Kidney capillary endothelial cell (primary cell): Measurements from ENCODE around the gene PHLPP1.

ENCODE experiments used
- DNase-seq: peaks from one replicate; pipeline ENCODE4 v3.0.0-alpha.2; 2018; ENCODE audit warnings: low spot score

Gene PHLPP1

GRCh38 chr18:62850619-62851306, 135.4 kb downstream of the PHLPP1 start:
- no peak for DNase-seq

- DNase-seq = no peak
Observed at GRCh38 chr18:62852851-62853250, 137.5 kb downstream of the PHLPP1 start.

GRCh38 chr18:62856294-62856693, 141.0 kb downstream of the PHLPP1 start:
- DNase-seq = no peak

- no peak for DNase-seq
Observed at GRCh38 chr18:62857263-62857976, 142.1 kb downstream of the PHLPP1 start.

- no peak for DNase-seq
Observed at GRCh38 chr18:62860062-62860461, 144.7 kb downstream of the PHLPP1 start.

GRCh38 chr18:62862466-62862865, 147.1 kb downstream of the PHLPP1 start:
- DNase-seq = no peak

- peak; percentile 76 for DNase-seq
Observed at GRCh38 chr18:62863579-62864001, 148.2 kb downstream of the PHLPP1 start.

GRCh38 chr18:62865498-62865897, 150.2 kb downstream of the PHLPP1 start:
- DNase-seq = no peak

GRCh38 chr18:62867534-62867933, 152.2 kb downstream of the PHLPP1 start:
- no peak for DNase-seq

- no peak for DNase-seq
Observed at GRCh38 chr18:62868645-62869044, 153.3 kb downstream of the PHLPP1 start.

- no peak for DNase-seq
Observed at GRCh38 chr18:62870643-62871042, 155.3 kb downstream of the PHLPP1 start.

GRCh38 chr18:62875323-62875722, 160.0 kb downstream of the PHLPP1 start:
- DNase-seq = no peak

- no peak for DNase-seq
Observed at GRCh38 chr18:62876111-62876510, 160.8 kb downstream of the PHLPP1 start.

GRCh38 chr18:62876828-62877227, 161.5 kb downstream of the PHLPP1 start:
- no peak for DNase-seq

- DNase-seq = peak; percentile 53
Observed at GRCh38 chr18:62877411-62878221, 162.3 kb downstream of the PHLPP1 start.

GRCh38 chr18:62878305-62878704, 163.0 kb downstream of the PHLPP1 start:
- DNase-seq = no peak

- DNase-seq = no peak
Observed at GRCh38 chr18:62880034-62880433, 164.7 kb downstream of the PHLPP1 start.

- DNase-seq = no peak
Observed at GRCh38 chr18:62880673-62881364, 165.5 kb downstream of the PHLPP1 start.

GRCh38 chr18:62881509-62882016, 166.2 kb downstream of the PHLPP1 start:
- DNase-seq = peak; percentile 42

- DNase-seq = no peak
Observed at GRCh38 chr18:62883937-62884735, 168.8 kb downstream of the PHLPP1 start.

- no peak for DNase-seq
Observed at GRCh38 chr18:62885804-62886203, 170.5 kb downstream of the PHLPP1 start.
